HepG2 (cell line): Measurements from ENCODE around the gene ZNF274. TPM values are rescaled to one million over a fixed set of nuclear protein-coding genes. Genes with fewer than 3 reads are reported as not detected.

ENCODE experiments used
- ARID2 ChIP-seq: sonication (generic); formaldehyde crosslinking; IDR thresholded peaks from 2 replicates; pipeline ENCODE4 v1.8.1; 2022; ENCODE audit warnings: mild to moderate bottlenecking, missing genetic modification reagents, borderline replicate concordance
- ATF7 ChIP-seq, 2 experiments: fragments of 450-650 bp in 1 of 2; sonication (generic) in 1 of 2; formaldehyde crosslinking in 1 of 2; IDR thresholded peaks; 2 replicates each; pipeline versions ENCODE4 v1.4.0 to v1.6.1; 2016 to 2020; ENCODE audit warnings: antibody characterized with exemption in 1 of 2, mild to moderate bottlenecking in 1 of 2, missing genetic modification reagents in 1 of 2
- BORCS8-MEF2B ChIP-seq: sonication (generic); formaldehyde crosslinking; IDR thresholded peaks from 2 replicates; pipeline ENCODE4 v1.8.0; 2022; ENCODE audit warnings: mild to moderate bottlenecking, missing genetic modification reagents
- CREBL2 ChIP-seq: sonication (generic); formaldehyde crosslinking; IDR thresholded peaks from 2 replicates; pipeline ENCODE4 v1.8.1; 2023; ENCODE audit warnings: missing genetic modification reagents, mild to moderate bottlenecking, borderline replicate concordance
- IRF9 ChIP-seq: sonication (generic); formaldehyde crosslinking; IDR thresholded peaks from 2 replicates; pipeline ENCODE4 v1.8.0; 2022; ENCODE audit warnings: missing genetic modification reagents, mild to moderate bottlenecking, borderline replicate concordance
- JDP2 ChIP-seq: sonication (generic); formaldehyde crosslinking; IDR thresholded peaks from 2 replicates; pipeline ENCODE4 v1.8.1; 2022; ENCODE audit warnings: missing genetic modification reagents, borderline replicate concordance
- LCORL ChIP-seq, 2 experiments: fragments of 450-650 bp in 1 of 2; sonication (generic) in 1 of 2; formaldehyde crosslinking in 1 of 2; IDR thresholded peaks; 2 replicates each; pipeline versions ENCODE4 v1.5.0 to v1.6.1; 2017 to 2020; ENCODE audit warnings: antibody characterized with exemption in 1 of 2, missing genetic modification reagents in 1 of 2
- POLR2A ChIP-seq, 2 experiments: IDR thresholded peaks; 2 replicates each; pipeline ENCODE4 v1.6.1; 2011; ENCODE audit warnings: low read depth in 2 of 2, low read length in 2 of 2, mild to moderate bottlenecking in 1 of 2, moderate library complexity in 1 of 2; ENCODE audit not compliant: insufficient read depth in 1 of 2
- SOX5 ChIP-seq: IDR thresholded peaks from 2 replicates; pipeline ENCODE4 v1.6.1; 2016; ENCODE audit warnings: borderline replicate concordance
- SSRP1 ChIP-seq: IDR thresholded peaks from 2 replicates; pipeline ENCODE4 v1.6.1; 2016; ENCODE audit warnings: control low read depth
- TAF1 ChIP-seq: sonication (generic); formaldehyde crosslinking; IDR thresholded peaks from 2 replicates; pipeline ENCODE4 v1.4.0; 2020; ENCODE audit warnings: missing genetic modification reagents
- ZFP62 ChIP-seq: sonication (generic); formaldehyde crosslinking; IDR thresholded peaks from 2 replicates; pipeline ENCODE4 v1.4.0; 2020; ENCODE audit warnings: missing genetic modification reagents
- ZKSCAN5 ChIP-seq: sonication (generic); formaldehyde crosslinking; IDR thresholded peaks from 2 replicates; pipeline ENCODE4 v1.5.1; 2020; ENCODE audit warnings: mild to moderate bottlenecking, missing genetic modification reagents
- ZNF260 ChIP-seq: sonication (generic); formaldehyde crosslinking; IDR thresholded peaks from 2 replicates; pipeline ENCODE4 v1.4.0; 2020; ENCODE audit warnings: missing genetic modification reagents, low read depth, mild to moderate bottlenecking, borderline replicate concordance
- ZNF280B ChIP-seq: sonication (generic); formaldehyde crosslinking; IDR thresholded peaks from 2 replicates; pipeline ENCODE4 v1.5.0; 2020; ENCODE audit warnings: missing genetic modification reagents, mild to moderate bottlenecking, borderline replicate concordance
- ZNF709 ChIP-seq: sonication (generic); formaldehyde crosslinking; IDR thresholded peaks from 2 replicates; pipeline ENCODE4 v1.5.0; 2020; ENCODE audit warnings: mild to moderate bottlenecking, missing genetic modification reagents
- polyA plus RNA-seq, 8 experiments: library from polyadenylated mRNA; depleted of rRNA in 3 of 8; stranded (reverse) in 7 of 8; unstranded in 1 of 8; fragments of >200 nt; fragmentation: Illumina TruSeq in 4 of 8; extraction: Trizol in 4 of 8; gene quantifications; 2 replicates each; pipeline versions ENCODE4 v1.2.1 to v1.2.3, GENCODE V29; 2011 to 2016; ENCODE audit warnings: low read depth in 4 of 8, missing spikeins in 1 of 8, mixed read lengths in 1 of 8; ENCODE audit not compliant: insufficient read depth in 1 of 8
- total RNA-seq, 5 experiments: library from RNA; depleted of rRNA; stranded (reverse); fragments of >200 nt; fragmentation: Illumina TruSeq; extraction: Trizol; gene quantifications; 2 replicates each; pipeline ENCODE4 v1.2.3, GENCODE V29; 2016; ENCODE audit warnings: low read depth in 1 of 5
- TF ChIP-seq, protein P1 (sequence below): sonication (generic); formaldehyde crosslinking; IDR thresholded peaks from 2 replicates; pipeline ENCODE4 v1.8.0; 2022; ENCODE audit warnings: mild to moderate bottlenecking, missing genetic modification reagents, borderline replicate concordance
- TF ChIP-seq, protein P2 (sequence below): sonication (generic); formaldehyde crosslinking; IDR thresholded peaks from 2 replicates; pipeline ENCODE4 v1.5.1; 2020; ENCODE audit warnings: missing genetic modification reagents, mild to moderate bottlenecking, borderline replicate concordance
- TF ChIP-seq, protein P3 (sequence below): conservative IDR thresholded peaks from 2 replicates; pipeline ENCODE4 v1.6.1; 2018; ENCODE audit warnings: missing genetic modification reagents

ZNF274 gene
- total and polyA plus RNA-seq, 2 of the 13 experiments (the other 11 are each of a cell fraction or from before 2014, with no cell fraction given): 16.1 to 23.0 TPM

DNA sequence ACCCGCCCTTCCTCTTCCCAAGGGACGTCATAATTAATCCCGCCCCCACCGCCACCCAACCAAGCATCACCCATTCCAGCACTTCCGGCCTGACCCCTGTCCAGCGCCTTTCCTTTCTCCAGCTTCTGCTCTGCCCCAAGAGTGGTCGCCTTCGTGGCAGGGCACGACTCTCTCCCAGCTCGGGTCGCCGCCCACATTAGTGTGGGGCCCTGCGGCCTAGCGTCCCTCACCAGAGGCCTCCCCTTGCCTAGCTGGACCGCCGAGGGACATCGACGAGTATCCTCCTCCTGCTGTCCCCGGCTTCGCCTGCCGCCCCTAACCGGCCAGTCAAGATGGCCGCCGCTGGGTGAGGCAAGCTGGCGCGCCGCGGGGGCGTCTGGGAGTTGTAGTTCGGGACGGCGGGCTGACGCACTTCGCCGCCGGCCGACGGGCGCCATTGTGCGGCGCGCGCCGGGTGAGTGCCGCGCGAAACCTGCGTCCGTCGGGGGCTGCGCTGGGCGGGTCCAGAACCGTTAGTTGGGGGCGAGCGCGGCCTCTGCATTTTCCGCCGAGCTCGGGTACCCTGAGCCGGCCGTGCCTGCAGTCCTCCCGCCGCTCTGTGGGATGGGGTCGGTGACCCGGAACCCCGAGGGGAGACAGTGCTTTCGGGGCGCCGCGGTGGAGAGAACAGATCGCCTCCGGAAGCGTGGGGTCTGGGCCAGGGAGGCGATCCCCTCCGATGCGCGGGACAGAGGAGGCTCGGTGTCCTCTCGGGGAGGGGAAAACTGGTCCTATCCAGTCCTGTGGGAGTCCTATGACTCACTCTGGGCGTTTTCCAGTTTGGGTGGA lies at the start of gene ZNF274 (continued):
- TF ChIP-seq, protein P1, sequence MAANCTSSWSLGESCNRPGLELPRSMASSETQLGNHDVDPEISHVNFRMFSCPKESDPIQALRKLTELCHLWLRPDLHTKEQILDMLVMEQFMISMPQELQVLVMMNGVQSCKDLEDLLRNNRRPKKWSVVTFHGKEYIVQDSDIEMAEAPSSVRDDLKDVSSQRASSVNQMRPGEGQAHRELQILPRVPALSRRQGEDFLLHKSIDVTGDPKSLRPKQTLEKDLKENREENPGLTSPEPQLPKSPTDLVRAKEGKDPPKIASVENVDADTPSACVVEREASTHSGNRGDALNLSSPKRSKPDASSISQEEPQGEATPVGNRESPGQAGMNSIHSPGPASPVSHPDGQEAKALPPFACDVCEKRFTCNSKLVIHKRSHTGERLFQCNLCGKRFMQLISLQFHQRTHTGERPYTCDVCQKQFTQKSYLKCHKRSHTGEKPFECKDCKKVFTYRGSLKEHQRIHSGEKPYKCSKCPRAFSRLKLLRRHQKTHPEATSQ (CRISPR knock-in tag): peak; percentile 22; the same call in 1 of the 2 replicates
- TF ChIP-seq ZNF260 (no peak), ZNF709 (CRISPR knock-in tag) (peak; percentile 84; the same call in 1 of the 2 replicates), POLR2A (IDR thresholded peaks at IDR 0.05; ENCODE audit: insufficient read depth in 1 of 2, low read depth in 2 of 2, low read length in 2 of 2) (peak; percentile 55 to 77), SOX5 (peak; percentile 50; the same call in 1 of the 2 replicates), IRF9 (CRISPR knock-in tag) (peak; percentile 50; the same call in 1 of the 2 replicates), ATF7 (IDR thresholded peaks at IDR 0.05) (peak; percentile 28; the same call in 1 of the 2 replicates), ATF7 (CRISPR knock-in tag; IDR thresholded peaks at IDR 0.05) (peak; percentile 29; the same call in 1 of the 2 replicates), ZKSCAN5 (CRISPR knock-in tag) (no peak), CREBL2 (peak; percentile 99; the same call in 1 of the 2 replicates), ARID2 (CRISPR knock-in tag) (peak; percentile 48; the same call in 1 of the 2 replicates), JDP2 (CRISPR knock-in tag) (peak; percentile 80; the same call in 1 of the 2 replicates), ZFP62 (no peak), LCORL (IDR thresholded peaks at IDR 0.05) (no peak), LCORL (CRISPR knock-in tag; IDR thresholded peaks at IDR 0.05) (peak; percentile 15; the same call in 1 of the 2 replicates), ZNF280B (CRISPR knock-in tag) (no peak; the same call in 1 of the 2 replicates), BORCS8-MEF2B (CRISPR knock-in tag) (peak; percentile 79; the same call in 1 of the 2 replicates), TAF1 (CRISPR knock-in tag) (peak; percentile 82), SSRP1 (CRISPR knock-in tag) (no peak)
- TF ChIP-seq, protein P2, sequence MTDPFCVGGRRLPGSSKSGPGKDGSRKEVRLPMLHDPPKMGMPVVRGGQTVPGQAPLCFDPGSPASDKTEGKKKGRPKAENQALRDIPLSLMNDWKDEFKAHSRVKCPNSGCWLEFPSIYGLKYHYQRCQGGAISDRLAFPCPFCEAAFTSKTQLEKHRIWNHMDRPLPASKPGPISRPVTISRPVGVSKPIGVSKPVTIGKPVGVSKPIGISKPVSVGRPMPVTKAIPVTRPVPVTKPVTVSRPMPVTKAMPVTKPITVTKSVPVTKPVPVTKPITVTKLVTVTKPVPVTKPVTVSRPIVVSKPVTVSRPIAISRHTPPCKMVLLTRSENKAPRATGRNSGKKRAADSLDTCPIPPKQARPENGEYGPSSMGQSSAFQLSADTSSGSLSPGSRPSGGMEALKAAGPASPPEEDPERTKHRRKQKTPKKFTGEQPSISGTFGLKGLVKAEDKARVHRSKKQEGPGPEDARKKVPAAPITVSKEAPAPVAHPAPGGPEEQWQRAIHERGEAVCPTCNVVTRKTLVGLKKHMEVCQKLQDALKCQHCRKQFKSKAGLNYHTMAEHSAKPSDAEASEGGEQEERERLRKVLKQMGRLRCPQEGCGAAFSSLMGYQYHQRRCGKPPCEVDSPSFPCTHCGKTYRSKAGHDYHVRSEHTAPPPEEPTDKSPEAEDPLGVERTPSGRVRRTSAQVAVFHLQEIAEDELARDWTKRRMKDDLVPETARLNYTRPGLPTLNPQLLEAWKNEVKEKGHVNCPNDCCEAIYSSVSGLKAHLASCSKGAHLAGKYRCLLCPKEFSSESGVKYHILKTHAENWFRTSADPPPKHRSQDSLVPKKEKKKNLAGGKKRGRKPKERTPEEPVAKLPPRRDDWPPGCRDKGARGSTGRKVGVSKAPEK (CRISPR knock-in tag): no peak
- TF ChIP-seq, protein P3, sequence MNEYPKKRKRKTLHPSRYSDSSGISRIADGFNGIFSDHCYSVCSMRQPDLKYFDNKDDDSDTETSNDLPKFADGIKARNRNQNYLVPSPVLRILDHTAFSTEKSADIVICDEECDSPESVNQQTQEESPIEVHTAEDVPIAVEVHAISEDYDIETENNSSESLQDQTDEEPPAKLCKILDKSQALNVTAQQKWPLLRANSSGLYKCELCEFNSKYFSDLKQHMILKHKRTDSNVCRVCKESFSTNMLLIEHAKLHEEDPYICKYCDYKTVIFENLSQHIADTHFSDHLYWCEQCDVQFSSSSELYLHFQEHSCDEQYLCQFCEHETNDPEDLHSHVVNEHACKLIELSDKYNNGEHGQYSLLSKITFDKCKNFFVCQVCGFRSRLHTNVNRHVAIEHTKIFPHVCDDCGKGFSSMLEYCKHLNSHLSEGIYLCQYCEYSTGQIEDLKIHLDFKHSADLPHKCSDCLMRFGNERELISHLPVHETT (CRISPR knock-in tag): peak; percentile 78
